Measurements from ENCODE around the gene NTPCR. TPM values are rescaled to one million over a fixed set of nuclear protein-coding genes. Genes with fewer than 3 reads are reported as not detected.

The NTPCR gene
- total and polyA plus RNA-seq, 2 donors (not counting 3 experiments of a cell fraction or from before 2014, with no cell fraction given): 13.2 to 35.3 TPM

GRCh38 chr1:232937741-232938375, 12.6 kb upstream of the NTPCR start:
- no TSS peak for BruUV-seq (replicated peaks)

More at GRCh38 chr1:232937741-232938375, 12.6 kb upstream of the NTPCR start:
- H3K4me2 ChIP-seq (ENCODE audit: insufficient read depth, low read length): no peak overlapping the region
- no peaks in the 10 kb centered on the region for H3K36me3 ChIP-seq (ENCODE audit: control insufficient read depth in 2 of 2, extremely low read depth in 1 of 2, insufficient read depth in 2 of 2, low read length in 2 of 2)
- no peaks in the 10 kb centered on the region for H3K4me1 ChIP-seq (ENCODE audit: control insufficient read depth, extremely low read depth, insufficient read depth, low read length)
- H3K27me3 ChIP-seq (ENCODE audit: control insufficient read depth in 2 of 2, insufficient read depth in 2 of 2, low read length in 2 of 2): no peaks in the 10 kb centered on the region
- no peaks in the 10 kb centered on the region for H3K9me3 ChIP-seq (replicated peaks; ENCODE audit: control insufficient read depth, insufficient read depth, low read length)
- CTCF ChIA-PET: no interaction called here
- no peaks in the 10 kb centered on the region for H3K9me1 ChIP-seq (replicated peaks; ENCODE audit: control insufficient read depth, extremely low read depth, insufficient read depth, low read length)
- dilution Hi-C loops (cut with MboI; ENCODE audit: extremely low pct_ligation_motif_present, low sequenced_read_pairs): no loop called here
- no peak overlapping the region for H3K27ac ChIP-seq (ENCODE audit: insufficient read depth, low read depth, low read length)
- no peak for FAIRE-seq
- no peak for DNase-seq (ENCODE audit: low read depth, low spot score)
- H3K79me2 ChIP-seq (ENCODE audit: control insufficient read depth, insufficient read depth, low read length): no peaks in the 10 kb centered on the region
- H3K9ac ChIP-seq (replicated peaks; ENCODE audit: extremely low read depth, insufficient read depth, low read length): no peak overlapping the region
- intact Hi-C loops (cut with micrococcal nuclease): no loop called here
- H2AFZ ChIP-seq (ENCODE audit: low read depth, low read length): no peak overlapping the region
- no peaks in the 10 kb centered on the region for H4K20me1 ChIP-seq (replicated peaks; ENCODE audit: control insufficient read depth, extremely low read depth, insufficient read depth, low read length)
- H3K4me3 ChIP-seq (replicated peaks in 1 of 3; ENCODE audit: insufficient read depth in 1 of 3, low read depth in 1 of 3, low read length in 3 of 3): no peak overlapping the region
- no peak for TF ChIP-seq POLR2A (IDR thresholded peaks at IDR 0.05; ENCODE audit: low read depth, low read length)
- TF ChIP-seq FOS (IDR thresholded peaks at IDR 0.05; ENCODE audit: borderline replicate concordance, insufficient read depth, low read length): no peak
- TF ChIP-seq POLR2AphosphoS5 (IDR thresholded peaks at IDR 0.05; ENCODE audit: insufficient read depth, low read depth, low read length): no peak
- no peak for TF ChIP-seq MYC (IDR thresholded peaks at IDR 0.05; ENCODE audit: low read depth, low read length)
- TF ChIP-seq, protein P1, sequence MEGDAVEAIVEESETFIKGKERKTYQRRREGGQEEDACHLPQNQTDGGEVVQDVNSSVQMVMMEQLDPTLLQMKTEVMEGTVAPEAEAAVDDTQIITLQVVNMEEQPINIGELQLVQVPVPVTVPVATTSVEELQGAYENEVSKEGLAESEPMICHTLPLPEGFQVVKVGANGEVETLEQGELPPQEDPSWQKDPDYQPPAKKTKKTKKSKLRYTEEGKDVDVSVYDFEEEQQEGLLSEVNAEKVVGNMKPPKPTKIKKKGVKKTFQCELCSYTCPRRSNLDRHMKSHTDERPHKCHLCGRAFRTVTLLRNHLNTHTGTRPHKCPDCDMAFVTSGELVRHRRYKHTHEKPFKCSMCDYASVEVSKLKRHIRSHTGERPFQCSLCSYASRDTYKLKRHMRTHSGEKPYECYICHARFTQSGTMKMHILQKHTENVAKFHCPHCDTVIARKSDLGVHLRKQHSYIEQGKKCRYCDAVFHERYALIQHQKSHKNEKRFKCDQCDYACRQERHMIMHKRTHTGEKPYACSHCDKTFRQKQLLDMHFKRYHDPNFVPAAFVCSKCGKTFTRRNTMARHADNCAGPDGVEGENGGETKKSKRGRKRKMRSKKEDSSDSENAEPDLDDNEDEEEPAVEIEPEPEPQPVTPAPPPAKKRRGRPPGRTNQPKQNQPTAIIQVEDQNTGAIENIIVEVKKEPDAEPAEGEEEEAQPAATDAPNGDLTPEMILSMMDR (IDR thresholded peaks at IDR 0.05; ENCODE audit: extremely low read depth in 1 of 2, insufficient read depth in 1 of 2, low read depth in 1 of 2, low read length in 2 of 2): no peak
- TF ChIP-seq GATA2 (IDR thresholded peaks at IDR 0.05; ENCODE audit: insufficient read depth, insufficient read length, low read depth, low read length): no peak
- no peak for TF ChIP-seq JUN (IDR thresholded peaks at IDR 0.05; ENCODE audit: borderline replicate concordance, insufficient read depth, insufficient read length, low read depth)
- TF ChIP-seq EZH2 (IDR thresholded peaks at IDR 0.05; ENCODE audit: borderline replicate concordance, low read depth, low read length, severe bottlenecking): no peak
- TF ChIP-seq MAX (IDR thresholded peaks at IDR 0.05; ENCODE audit: insufficient read depth, insufficient read length): no peak
- POLR2A ChIA-PET: no interaction called here
